SK-N-MC (cell line): ENCODE measurements around the gene CXCR6.

Experiments
- EZH2 ChIP-seq: fragments of 200-600 bp; sonication (generic); IDR thresholded peaks from one replicate; pipeline ENCODE4 v1.6.1; 2017; ENCODE audit warnings: antibody characterized with exemption
- POLR2AphosphoS5 ChIP-seq: IDR thresholded peaks from 2 replicates; pipeline ENCODE4 v1.6.1; 2012; ENCODE audit warnings: mild to moderate bottlenecking, low read depth, low read length, borderline replicate concordance

- TF ChIP-seq EZH2 (no peak), POLR2AphosphoS5 (no peak)
Measured at GRCh38 chr3:45965653-45966052, 22.4 kb downstream of the CXCR6 start.
